HG02623 (cell line): ENCODE results near the gene BMP7.
"Not testable (repeated sequence)": the region's sequence is repeated elsewhere in the genome, so short reads cannot be mapped to it uniquely, and the experiment has no call there.

ENCODE experiments used
- ATAC-seq: cut with Tn5 transposase; IDR thresholded peaks from one replicate; pipeline ENCODE4 v1.9.1; 2021; ENCODE audit warnings: moderate library complexity; ENCODE audit not compliant: unreplicated experiment

Gene BMP7

DNA sequence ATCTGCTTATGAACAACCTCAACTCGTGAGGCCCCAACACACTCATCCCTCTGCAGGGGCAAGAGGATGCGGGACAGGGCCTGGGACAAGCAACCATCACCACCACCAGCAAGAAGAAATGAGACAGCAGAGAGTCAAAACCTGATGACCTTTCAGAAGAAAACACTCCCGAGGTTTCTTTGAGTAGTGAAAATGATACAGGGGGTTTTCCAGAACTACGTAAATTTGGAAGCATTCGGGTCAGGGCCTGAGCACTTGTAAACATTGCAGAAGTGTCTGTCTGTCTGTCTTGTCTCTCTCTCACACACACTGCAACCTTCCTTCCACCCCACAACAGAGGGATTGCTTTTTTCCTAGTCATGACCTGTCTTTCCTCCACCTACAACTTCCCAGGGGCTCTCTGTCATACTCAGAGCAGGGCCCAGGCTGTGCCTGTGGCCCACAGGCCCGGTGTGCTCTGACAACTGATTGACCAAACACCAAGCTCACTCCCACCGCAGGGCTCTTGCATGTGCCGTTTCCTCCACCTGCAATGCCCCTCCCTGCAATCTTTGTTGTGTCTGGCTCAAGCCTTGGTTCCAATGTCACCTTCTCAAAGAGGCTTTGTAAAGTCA lies 90.9 kb downstream of the BMP7 start:
- ATAC-seq = no peak

DNA sequence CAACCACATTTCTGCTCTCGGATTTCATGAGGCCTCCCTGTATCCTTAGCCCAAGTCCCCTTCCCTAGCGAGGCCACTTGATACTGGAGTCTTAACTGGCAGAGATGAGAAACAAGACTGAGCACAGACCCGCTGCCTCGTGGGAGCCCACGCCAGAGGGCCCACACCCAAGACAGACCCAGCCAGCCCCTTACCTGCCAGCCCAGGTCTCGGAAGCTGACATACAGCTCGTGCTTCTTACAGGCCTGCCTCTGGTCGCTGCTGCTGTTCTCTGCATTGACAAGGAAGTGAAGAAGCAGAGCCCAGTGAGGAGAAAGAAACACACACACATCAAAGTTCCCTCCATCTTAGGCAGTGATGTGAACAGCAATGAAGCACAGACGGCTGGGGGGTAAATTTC lies 91.7 kb downstream of the BMP7 start:
- no peak for ATAC-seq

DNA sequence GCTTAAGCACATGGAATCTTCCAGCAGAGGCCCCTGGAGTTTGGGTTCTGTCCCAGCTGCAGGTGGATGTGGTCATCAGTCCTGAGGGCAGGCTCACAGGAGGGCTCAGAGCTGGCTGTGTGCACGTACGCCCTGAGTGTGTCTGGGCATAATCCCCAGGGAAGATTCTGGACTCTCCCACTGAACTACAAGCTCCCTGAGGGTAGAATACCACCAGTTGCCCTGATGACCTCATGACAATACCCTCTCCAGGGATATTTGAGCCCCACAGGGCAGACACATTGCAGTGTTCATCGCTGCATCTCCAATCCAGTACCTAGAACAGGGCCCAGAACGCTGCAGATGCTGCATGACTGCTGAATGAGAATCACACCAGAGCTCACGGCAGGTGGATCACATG lies 92.5 kb downstream of the BMP7 start:
- ATAC-seq = no peak

DNA sequence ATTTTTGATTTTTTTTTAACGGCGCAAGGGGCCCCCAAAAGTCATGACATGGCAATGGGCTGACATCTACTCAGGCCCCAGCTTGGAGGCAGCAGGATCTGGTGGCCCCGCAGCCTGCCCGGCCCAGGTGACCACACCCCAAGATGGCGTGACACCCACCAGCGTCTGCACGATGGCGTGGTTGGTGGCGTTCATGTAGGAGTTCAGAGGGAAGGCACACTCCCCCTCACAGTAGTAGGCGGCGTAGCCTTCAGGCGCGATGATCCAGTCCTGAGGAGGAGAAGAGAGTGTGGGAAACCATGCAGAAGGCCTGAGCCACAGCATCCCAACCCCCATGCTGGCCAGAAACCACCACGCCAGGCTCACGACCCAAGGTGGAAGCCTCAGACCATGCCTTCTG lies 93.4 kb downstream of the BMP7 start:
- ATAC-seq = no peak

DNA sequence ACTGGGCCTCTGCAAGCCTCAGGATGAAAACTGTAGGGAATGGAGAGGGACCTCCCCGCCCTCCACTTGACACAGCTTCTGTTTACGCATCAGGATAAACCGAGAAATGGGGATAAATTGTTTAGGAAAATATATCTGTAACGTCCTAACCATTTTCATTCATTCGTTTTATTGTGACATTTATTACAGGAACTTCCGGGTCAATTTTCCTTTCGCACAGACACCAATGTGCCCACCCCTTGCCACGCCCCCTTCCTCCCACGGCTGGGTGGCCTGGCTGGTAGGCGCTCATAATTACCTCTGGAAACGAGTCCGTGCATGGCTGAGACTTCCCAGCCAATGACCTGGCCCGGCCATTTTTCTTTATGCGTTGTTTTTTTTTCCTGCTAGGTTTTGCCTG lies 96.1 kb downstream of the BMP7 start:
- no peak for ATAC-seq

DNA sequence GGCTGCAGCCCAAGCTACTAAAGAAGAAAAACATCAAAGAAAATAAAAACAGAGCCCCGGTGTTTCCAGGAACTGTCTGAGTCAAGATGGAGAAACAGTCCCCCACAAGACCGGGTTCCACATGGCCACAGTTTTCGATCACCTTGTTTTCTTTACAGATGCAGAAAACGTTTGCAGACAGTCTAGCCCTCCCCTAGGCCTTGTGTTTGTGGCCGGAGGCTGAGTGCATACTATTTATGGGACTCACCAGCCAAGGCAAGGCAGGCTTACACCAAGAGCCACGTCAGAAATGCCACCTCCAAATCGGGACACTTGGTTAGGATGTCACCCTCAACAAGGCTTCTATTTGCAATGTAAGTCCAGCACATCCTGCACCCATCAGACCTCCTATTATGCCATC lies 97.3 kb downstream of the BMP7 start:
- ATAC-seq = no peak

DNA sequence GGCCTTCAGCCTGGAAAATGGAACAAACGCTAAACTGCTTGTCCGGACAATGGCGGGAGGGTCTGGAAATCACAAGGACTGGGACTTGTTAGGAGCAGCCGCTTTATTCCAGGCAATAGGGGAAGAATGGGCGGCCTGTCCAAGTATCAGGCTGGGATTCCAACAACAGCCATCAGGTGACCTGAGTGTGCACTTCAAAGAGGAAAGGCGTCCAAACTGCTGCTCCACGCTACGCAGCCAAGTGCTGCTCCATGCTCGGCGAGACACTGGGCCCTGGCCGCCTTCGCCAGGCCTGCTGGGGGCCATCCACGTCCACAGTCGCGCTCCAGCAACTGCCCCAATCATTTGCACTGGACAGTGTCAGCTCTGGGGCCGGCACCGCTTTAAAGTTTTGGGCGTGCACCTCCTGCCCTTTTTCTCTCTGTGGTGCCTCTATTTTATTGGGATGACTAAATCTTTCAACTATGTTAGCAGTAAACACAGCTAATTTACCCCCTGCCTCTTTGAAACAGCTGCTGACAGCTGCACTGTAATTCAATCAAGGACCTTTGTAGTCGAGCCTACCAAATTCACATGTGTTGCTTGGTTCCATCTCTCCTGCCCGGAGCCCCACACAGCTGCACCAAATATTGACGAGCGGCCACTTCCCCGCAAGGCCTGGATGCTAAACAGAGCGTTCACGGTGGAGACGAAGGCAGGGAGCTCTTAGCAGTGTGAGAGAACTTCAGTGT lies 98.3 kb downstream of the BMP7 start:
- ATAC-seq = no peak

DNA sequence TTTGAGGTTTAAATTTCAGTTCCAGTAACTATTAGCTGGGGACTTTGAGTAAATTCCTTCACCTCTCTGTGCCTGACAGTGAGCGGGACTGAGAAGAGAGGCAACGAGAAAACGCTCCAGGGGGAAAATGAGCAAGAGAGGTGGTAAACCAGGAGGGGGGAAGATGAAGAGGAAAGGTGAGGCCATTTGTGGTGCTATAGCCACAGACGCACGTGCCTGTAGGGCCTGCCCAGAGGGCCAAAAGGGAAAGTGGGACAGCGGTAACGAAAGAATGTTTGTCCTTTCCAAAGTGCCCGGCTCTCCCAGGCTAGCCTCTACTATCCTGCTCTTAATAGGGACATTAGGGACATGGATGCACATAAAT lies 99.2 kb downstream of the BMP7 start:
- ATAC-seq = no peak

DNA sequence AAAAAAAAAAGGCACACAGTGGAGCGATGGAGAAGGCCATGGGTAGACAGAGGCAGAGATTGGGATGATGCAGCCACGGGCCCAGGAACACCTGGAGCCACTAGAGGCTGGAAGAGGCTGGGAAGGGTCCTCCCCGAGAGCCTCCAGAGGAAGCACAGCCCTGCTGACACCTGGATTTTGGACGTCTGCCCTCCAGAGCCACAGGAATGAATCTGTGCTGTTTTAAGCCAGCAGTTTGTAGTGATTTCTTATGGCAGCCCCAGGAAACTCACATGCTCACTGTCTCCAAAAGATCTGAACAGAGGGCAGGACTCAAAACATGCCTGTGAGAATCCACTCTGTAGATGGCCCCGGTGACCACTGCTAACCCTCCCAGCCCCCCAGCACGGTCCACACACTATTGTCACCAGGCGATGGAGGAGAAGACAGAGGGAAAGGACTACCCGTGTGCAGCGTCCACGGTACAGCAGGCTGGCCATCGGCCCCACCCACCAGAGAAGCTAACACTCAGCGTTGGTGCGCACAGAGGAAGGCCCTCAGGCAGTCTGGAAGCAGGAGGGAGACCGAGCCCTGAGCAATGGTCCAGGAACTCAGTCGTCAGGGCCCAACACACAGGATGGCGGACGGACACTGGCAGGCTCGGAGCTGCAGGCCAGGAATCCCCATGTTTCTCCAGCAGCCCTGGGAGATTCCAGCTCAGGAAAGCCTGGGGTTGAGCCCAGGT lies 99.7 kb downstream of the BMP7 start:
- no peak for ATAC-seq

DNA sequence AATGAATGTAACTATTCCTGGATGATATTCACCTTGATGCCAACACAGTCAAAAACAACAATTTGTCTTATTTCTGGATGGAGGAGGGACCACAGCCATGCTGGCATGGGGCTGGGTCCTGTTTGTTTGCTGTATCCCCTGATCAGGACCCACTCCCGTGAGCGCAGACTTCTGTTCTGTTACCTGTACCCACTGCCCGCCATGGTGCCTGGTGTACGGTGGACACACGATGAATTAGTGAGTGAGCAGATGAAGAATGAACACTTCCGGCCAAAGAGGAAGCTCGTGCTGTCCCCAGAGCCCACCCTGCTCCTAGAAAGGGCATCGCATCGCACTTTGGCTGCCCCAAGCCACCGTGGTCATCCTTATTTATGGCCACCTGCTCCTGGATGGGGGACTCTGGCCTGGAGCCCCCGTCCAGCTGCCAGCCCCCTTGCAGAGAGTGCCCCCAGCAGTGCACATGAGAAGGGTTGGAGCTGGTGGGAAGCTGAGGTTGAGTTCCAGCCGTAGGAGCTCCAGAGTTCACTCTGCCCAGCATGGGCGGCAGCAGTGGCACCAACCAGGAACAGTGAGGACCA lies 100.9 kb downstream of the BMP7 start:
- no peak for ATAC-seq

DNA sequence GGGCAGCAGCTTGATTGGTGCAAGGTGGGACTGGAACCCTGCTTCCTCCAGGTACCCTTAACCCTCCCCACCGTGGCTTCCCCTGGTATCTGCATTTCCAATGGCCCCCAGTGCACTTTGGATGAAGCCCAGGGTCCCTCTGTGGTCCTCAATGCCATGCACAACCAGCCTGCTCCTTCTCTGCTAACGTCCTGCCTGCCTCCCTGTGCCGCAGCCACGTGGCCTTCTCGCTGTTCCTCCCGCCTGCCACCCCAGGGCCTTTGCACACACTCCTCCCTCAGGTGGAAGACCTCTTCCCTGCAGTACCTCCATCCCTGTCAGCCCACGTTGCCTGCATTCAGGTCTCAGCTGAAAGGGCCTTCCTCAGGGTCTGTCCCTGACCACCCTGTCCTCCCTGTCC lies 101.6 kb downstream of the BMP7 start:
- no peak for ATAC-seq

DNA sequence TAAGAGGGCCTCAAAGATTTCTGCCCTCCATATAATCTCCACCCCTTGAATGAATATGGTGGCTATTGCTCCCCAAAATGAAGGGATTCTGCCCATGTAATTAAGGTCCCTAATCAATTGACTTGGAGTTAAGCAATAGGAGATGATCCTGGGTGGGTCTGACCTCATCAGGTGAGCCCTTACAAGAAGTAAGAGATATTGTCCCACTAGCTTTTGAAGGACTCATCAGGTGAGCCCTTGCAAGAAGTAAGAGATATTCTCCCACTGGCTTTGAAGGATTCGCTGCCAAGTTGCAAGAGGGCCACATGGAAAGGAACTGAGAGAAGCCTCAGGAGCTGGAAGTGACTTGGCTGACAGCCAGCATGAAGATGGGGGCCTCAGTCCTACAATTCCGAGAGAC lies 103.4 kb downstream of the BMP7 start:
- ATAC-seq = no peak

DNA sequence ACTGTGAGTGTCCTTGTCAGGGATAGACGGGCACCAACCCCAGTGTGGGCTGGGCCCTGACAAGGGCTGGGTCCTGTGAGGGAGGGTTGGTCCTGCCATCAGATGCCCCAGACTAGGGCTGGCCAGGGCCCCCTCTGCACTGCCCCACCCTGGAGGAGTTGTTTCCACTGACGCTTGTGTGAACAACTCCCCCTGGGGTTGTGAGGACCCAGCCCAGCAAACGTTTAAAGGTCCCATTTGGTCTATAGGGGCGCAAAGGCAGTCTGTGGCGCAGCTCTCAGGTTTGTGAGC lies 104.1 kb downstream of the BMP7 start:
- no peak for ATAC-seq

DNA sequence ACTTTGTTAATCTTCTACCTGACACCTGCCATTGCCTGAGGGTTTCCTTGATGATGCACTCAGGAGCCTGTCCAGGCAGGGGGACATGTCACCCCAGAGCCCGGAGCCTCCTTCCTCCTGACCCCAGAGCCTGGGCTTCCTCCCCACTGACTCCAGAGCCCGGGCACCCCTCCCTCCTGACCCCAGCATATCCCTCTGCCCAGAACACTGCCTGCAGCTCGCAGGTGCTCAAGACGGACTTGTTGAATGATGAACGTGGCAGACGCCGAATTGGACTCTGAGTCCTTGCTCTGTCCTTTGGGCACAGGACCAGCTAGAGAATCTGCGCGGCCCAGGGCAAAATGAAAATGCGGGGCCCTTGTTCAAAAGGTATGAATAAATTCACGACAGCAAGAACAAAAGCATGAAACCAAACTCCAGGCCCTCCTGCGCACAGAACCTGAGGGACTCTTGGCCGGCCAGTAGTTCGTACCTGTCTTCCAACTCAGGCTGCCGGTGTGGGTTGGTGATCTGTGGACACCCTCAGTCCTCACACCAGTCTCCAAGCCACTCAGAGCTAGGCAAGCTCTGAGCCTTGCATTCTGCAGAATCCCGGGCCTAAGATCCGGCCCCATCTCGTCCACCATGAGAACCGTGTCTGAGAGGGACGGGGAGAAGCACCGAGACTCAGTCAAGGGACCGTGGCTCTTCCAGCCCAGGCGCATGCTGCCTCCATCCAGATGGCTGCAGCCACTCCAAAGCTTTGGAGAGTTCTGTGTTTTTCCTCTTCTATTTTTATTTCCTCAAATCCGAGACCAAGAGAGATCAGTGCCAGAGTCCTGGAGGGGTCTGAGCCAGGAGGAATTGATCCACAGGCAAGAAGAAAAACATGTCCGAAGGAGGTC lies 104.7 kb downstream of the BMP7 start:
- ATAC-seq = no peak

DNA sequence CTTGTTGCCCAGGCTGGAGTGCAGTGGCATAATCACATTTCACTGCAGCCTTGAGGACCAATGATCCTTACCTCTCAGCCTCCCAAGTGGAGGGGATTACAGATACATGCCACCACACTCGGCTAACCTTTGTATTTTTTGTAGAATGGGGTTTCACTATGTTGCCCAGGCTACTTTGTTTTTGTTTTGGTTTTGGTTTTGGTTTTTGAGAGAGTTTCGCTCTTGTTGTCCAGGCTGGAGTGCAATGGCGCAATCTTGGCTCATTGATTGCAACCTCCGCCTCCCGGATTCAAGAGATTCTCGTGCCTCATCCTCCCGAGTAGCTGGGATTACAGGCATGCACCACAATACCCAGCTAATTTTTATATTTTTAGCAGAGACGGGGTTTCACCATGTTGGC lies 105.5 kb downstream of the BMP7 start:
- no peak for ATAC-seq

DNA sequence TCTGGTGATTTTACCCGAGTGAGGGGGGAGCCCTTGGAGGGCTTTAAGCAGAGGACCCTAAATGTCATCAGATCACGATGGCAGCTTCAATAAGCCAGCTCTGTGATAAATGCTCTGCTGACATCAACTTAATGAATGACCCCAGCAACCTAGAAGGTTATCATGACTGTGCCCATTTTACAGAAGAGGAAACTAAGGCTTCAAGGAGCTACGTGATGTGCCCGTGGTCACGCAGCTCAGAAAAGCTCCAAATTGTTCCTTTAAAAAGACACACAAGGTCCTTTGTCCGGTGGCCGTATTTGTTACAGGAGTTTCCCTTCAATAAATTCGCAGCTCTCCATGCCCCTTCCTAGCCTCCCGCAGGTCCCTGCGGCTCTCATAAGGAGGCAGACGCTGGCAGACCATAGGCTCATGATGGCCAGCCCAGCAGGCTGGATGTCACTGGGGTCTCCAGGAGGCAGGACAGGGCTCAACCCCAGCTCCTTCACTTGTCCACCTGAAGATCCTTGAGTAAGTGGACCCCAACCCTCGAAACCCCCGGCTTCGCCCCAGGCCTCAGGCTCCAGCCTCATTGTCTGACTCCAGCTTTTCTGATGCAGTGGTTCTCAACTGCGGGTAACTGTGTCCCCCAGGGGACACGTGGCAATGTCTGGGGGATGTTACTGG lies 106.4 kb downstream of the BMP7 start:
- ATAC-seq = no peak

DNA sequence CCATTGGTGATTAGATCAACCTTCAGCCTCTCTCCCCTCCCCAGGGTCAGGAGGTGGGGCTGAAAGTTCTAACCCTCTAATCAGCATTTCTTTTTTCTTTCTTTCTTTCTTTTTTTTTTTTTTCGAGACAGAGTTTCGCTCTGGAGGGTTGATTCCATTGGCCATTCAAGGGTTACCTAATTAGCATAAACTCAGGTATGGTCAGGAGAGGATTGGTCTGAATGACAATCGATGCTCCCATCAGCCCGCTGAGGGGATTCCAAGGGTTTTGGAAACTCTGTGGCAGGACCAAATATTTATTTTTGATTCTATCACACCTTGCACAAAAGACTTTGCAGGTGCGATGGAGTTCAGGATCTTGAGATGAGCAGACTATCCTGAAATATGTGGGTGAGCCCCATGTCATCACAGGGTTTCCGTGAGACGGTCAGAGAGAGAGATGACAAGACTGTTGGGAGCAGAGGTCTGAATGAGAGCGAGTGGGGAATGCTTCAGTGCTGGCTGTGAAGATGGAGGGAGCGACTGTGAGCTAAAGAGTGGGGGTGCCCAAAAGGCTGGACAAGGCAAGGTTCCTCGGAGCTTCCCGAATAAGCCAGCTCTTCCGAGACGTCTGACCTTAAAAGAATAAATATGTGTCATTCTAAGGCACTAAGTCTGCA lies 107.1 kb downstream of the BMP7 start:
- ATAC-seq = no peak

DNA sequence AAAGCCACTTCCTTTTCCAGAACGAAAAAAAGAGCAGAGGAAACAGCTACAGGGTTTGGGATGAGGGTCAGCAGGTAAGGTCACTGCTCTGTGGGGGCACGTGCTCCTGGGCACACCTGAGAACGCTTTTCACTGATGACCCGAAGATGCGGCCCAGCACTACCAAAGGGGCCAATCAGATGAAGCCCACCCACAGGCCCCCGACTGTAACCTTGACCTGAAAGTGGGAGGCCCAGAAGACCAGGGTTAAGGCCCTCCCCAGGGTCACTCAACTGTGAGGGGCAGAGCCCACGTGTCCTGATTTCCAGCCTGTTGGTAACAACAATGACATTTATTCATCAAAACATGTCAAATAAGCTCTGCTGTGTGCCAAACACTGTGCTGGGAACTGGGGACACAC lies 108.0 kb downstream of the BMP7 start:
- no peak for ATAC-seq

DNA sequence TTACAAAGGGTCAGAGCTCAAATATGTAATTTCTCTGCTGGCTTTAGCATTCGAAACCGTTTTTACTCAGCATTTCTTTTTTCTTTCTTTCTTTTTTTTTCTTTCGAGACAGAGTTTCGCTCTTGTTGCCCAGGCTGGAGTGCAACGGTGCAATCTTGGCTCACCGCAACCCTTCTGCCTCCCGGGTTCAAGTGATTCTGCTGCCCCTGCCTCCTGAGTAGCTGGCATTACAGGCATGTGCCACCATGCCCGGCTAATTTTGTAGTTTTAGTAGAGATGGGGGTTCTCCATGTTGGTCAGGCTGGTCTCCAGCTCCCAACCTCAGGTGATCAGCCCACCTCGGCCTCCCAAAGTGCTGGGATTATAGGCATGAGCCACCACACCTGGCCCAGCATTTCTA lies 108.7 kb downstream of the BMP7 start:
- not testable (repeated sequence) for ATAC-seq

DNA sequence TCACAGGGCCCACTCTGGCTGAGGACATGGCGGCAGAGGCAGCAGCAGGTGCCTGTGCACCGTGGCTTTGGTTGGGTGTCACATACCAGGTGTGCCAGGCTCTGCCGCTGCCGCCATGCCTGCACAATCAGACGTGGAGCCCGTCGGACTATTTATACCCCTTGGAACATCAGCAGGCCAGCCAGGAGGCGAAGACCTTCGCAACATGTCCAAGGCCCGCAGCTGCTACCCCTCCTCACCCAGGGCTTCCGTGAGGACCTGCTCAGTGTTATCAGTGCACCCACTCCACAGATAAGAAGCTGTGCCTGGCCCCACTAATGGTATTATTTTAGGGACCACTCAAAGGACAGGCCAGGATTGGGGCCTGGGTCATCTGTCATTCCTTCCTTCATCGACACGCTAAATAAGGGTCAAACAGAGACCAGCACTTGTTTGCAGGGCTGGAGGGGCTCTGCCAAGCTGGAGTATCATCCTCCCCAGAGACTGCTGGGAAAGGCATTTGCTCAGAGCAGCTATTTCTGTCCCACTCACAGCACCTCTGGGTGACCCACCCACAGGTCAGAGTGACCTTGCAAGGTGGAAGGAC lies 109.2 kb downstream of the BMP7 start:
- no peak for ATAC-seq
